HCT116 (cell line): Measurements from ENCODE around the gene CAPN2. TPM values are rescaled to one million over a fixed set of nuclear protein-coding genes. Genes with fewer than 3 reads are reported as not detected.

Experiments used
- ATAC-seq: fragments of 200-7000 bp; cut with Tn5 transposase; 2 replicates; pipeline ENCODE4 v1.9.1; 2020; ENCODE audit warnings: mild to moderate bottlenecking, moderate library complexity
- BruUV-seq: library from RNA; stranded (reverse); fragments of 400-500 nt; replicated peaks from 2 replicates; lab custom pipeline; 2021; lab: Mats Ljungman, UMichigan
- CTCF ChIA-PET: fragments of 300-600 bp; sonication (Branson Sonifier 250); formaldehyde crosslinking; loops from one replicate; lab custom pipeline; 2021; ENCODE audit warnings: antibody characterized with exemption; lab: Charles Lee
- POLR2A ChIA-PET: fragments of 300-600, 350-600 bp; sonication (Branson Sonifier 250); formaldehyde crosslinking; loops from one replicate; lab custom pipeline; 2021; ENCODE audit warnings: antibody characterized with exemption; lab: Charles Lee
- RAD21 ChIA-PET, 2 experiments: fragments of 300-600 bp; sonication (Branson Sonifier 250); formaldehyde crosslinking; loops; one replicate each; lab custom pipeline; 2023; ENCODE audit warnings: low total read pairs in 2 of 2; ENCODE audit not compliant: uncharacterized antibody in 2 of 2, unreplicated experiment in 2 of 2, low non-redundant PET in 1 of 2; lab: Charles Lee
- DNase-seq: peaks from one replicate; pipeline ENCODE4 v3.0.0-alpha.2; 2010; ENCODE audit warnings: low read depth, low spot score
- H2AFZ ChIP-seq: fragments of 200-600 bp; shearing (Covaris generic), sonication (generic); 2 replicates; pipeline ENCODE4 v1.6.1; 2017; ENCODE audit warnings: low read depth, mixed run types, mixed read lengths, antibody characterized with exemption, low read length; ENCODE audit not compliant: poor library complexity, severe bottlenecking
- H3K27ac ChIP-seq: 2 replicates; pipeline ENCODE4 v1.5.1; 2012; ENCODE audit warnings: low read depth, low read length
- H3K27me3 ChIP-seq: fragments of 200-600 bp; sonication (generic); 2 replicates; pipeline ENCODE4 v1.6.1; 2016; ENCODE audit warnings: mixed run types, low read length, mixed read lengths; ENCODE audit not compliant: insufficient read depth
- H3K36me3 ChIP-seq, 2 experiments: fragments of 200-500 bp in 1 of 2; fragments of 200-600 bp in 1 of 2; sonication (Bioruptor generic) in 1 of 2; sonication (generic) in 1 of 2; 2 replicates each; pipeline versions ENCODE4 v1.5.1 to v1.6.1; 2014 to 2016; ENCODE audit warnings: low read length in 2 of 2, inconsistent platforms in 1 of 2, mixed read lengths in 1 of 2, mixed run types in 1 of 2; ENCODE audit not compliant: insufficient read depth in 2 of 2, control insufficient read depth in 1 of 2
- H3K4me1 ChIP-seq, 2 experiments: fragments of 200-600 bp in 1 of 2; sonication (generic) in 1 of 2; 2 replicates each; pipeline versions ENCODE4 v1.5.1 to v1.6.1; 2012 to 2017; ENCODE audit warnings: low read length in 2 of 2, inconsistent platforms in 1 of 2, mild to moderate bottlenecking in 1 of 2, mixed read lengths in 1 of 2, mixed run types in 1 of 2, moderate library complexity in 1 of 2; ENCODE audit not compliant: insufficient read depth in 2 of 2, control insufficient read depth in 1 of 2
- H3K4me2 ChIP-seq: fragments of 200-600 bp; sonication (generic); 2 replicates; pipeline ENCODE4 v1.6.1; 2017; ENCODE audit warnings: mixed run types, low read length, mixed read lengths
- H3K4me3 ChIP-seq, 2 experiments: fragments of 200-600 bp in 1 of 2; sonication (generic) in 1 of 2; replicated peaks in 1 of 2; 2 replicates each; pipeline ENCODE4 v1.5.1; 2011 to 2016; ENCODE audit warnings: low read length in 2 of 2, control low read depth in 1 of 2, low read depth in 1 of 2, mild to moderate bottlenecking in 1 of 2, mixed read lengths in 1 of 2, mixed run types in 1 of 2
- H3K79me2 ChIP-seq: fragments of 200-600 bp; sonication (generic); 2 replicates; pipeline ENCODE4 v1.6.1; 2017; ENCODE audit warnings: mild to moderate bottlenecking, mixed run types, low read length, moderate library complexity, mixed read lengths; ENCODE audit not compliant: insufficient read depth
- H3K9ac ChIP-seq: fragments of 200-600 bp; sonication (generic); 2 replicates; pipeline ENCODE4 v1.6.1; 2016; ENCODE audit warnings: low read length, mixed read lengths
- H3K9me2 ChIP-seq: fragments of 200-600 bp; sonication (generic), shearing (Covaris generic); 2 replicates; pipeline ENCODE4 v1.6.1; 2017; ENCODE audit warnings: mixed run types, mild to moderate bottlenecking, moderate library complexity; ENCODE audit not compliant: insufficient read depth
- H3K9me3 ChIP-seq, 2 experiments: fragments of 200-500 bp in 1 of 2; fragments of 200-600 bp in 1 of 2; sonication (Bioruptor generic) in 1 of 2; sonication (generic) in 1 of 2; 2 replicates each; pipeline ENCODE4 v1.6.1; 2014 to 2017; ENCODE audit warnings: low read length in 2 of 2, mixed read lengths in 2 of 2, inconsistent platforms in 1 of 2, low read depth in 1 of 2, mild to moderate bottlenecking in 1 of 2, mixed run types in 1 of 2, moderate library complexity in 1 of 2; ENCODE audit not compliant: control insufficient read depth in 1 of 2, insufficient read depth in 1 of 2
- H4K20me1 ChIP-seq: fragments of 200-600 bp; sonication (generic), shearing (Covaris generic); 2 replicates; pipeline ENCODE4 v1.6.1; 2017; ENCODE audit warnings: mixed run types, mild to moderate bottlenecking, moderate library complexity; ENCODE audit not compliant: insufficient read depth
- ATF3 ChIP-seq: IDR thresholded peaks from 2 replicates; pipeline ENCODE4 v1.6.1; 2012
- CEBPB ChIP-seq: IDR thresholded peaks from 2 replicates; pipeline ENCODE4 v1.6.1; 2012; ENCODE audit warnings: low read depth
- EGR1 ChIP-seq: IDR thresholded peaks from 2 replicates; pipeline ENCODE4 v1.6.1; 2012; ENCODE audit warnings: low read depth
- ELF1 ChIP-seq: IDR thresholded peaks from 2 replicates; pipeline ENCODE4 v1.6.1; 2012; ENCODE audit warnings: low read depth, borderline replicate concordance
- EZH2 ChIP-seq: fragments of 200-600 bp; sonication (generic); IDR thresholded peaks from 2 replicates; pipeline ENCODE4 v1.6.1; 2017; ENCODE audit warnings: antibody characterized with exemption, mixed run types
- EZH2phosphoT487 ChIP-seq: fragments of 200-600 bp; IDR thresholded peaks from 2 replicates; pipeline ENCODE4 v1.6.1; 2018; ENCODE audit warnings: antibody characterized with exemption, borderline replicate concordance
- FOSL1 ChIP-seq: IDR thresholded peaks from 2 replicates; pipeline ENCODE4 v1.6.1; 2012; ENCODE audit warnings: low read depth
- MAX ChIP-seq: IDR thresholded peaks from 2 replicates; pipeline ENCODE4 v1.6.1; 2012
- POLR2A ChIP-seq: IDR thresholded peaks from 2 replicates; pipeline ENCODE4 v1.7.0; 2011; ENCODE audit warnings: borderline replicate concordance; ENCODE audit not compliant: insufficient read depth, insufficient read length; ENCODE audit errors: extremely low read depth
- POLR2AphosphoS5 ChIP-seq: IDR thresholded peaks from 2 replicates; pipeline ENCODE4 v1.6.1; 2011; ENCODE audit warnings: mild to moderate bottlenecking, low read depth, low read length, moderate library complexity
- SIN3A ChIP-seq: IDR thresholded peaks from 2 replicates; pipeline ENCODE4 v1.6.1; 2012; ENCODE audit warnings: low read depth
- SRF ChIP-seq: IDR thresholded peaks from 2 replicates; pipeline ENCODE4 v1.6.1; 2012; ENCODE audit warnings: low read depth
- TCF7L2 ChIP-seq: IDR thresholded peaks from 2 replicates; pipeline ENCODE4 v1.7.0; 2011; ENCODE audit warnings: borderline replicate concordance, inconsistent platforms; ENCODE audit not compliant: insufficient read depth, insufficient read length; ENCODE audit errors: extremely low read depth
- YY1 ChIP-seq: IDR thresholded peaks from 2 replicates; pipeline ENCODE4 v1.6.1; 2011; ENCODE audit warnings: low read length, low read depth, moderate library complexity, mild to moderate bottlenecking; ENCODE audit not compliant: insufficient replicate concordance; ENCODE audit errors: extremely low read depth
- ZBTB33 ChIP-seq: IDR thresholded peaks from 2 replicates; pipeline ENCODE4 v1.6.1; 2011; ENCODE audit warnings: mild to moderate bottlenecking, low read length, moderate library complexity; ENCODE audit not compliant: insufficient replicate concordance; ENCODE audit errors: extremely low read depth
- ZFX ChIP-seq: fragments of 450-650 bp; IDR thresholded peaks from 2 replicates; pipeline ENCODE4 v1.6.1; 2017
- ZNF274 ChIP-seq: fragments of 200-500 bp; sonication (Bioruptor generic); IDR thresholded peaks from 2 replicates; pipeline ENCODE4 v1.6.1; 2014; ENCODE audit warnings: mild to moderate bottlenecking, low read depth, low read length, inconsistent platforms
- intact Hi-C: fragments of 100-400 bp; cut with micrococcal nuclease; formaldehyde crosslinking; loops from 2 replicates; pipeline ENCODE4 v1.10.0; 2022
- total RNA-seq: library from RNA; stranded (reverse); gene quantifications from one replicate; pipeline ENCODE4 v1.2.1, GENCODE V29; 2021; ENCODE audit not compliant: unreplicated experiment

Gene CAPN2
- total RNA-seq, 1 experiment from 2014 or later, result 173 TPM

GRCh38 chr1:223780318-223780717, 68.0 kb downstream of the CAPN2 start:
- Histone ChIP-seq H2AFZ (no peak overlapping the region), H3K27me3 (no peaks in the 10 kb centered on the region), H3K9me3 (no peaks in the 10 kb centered on the region), H3K4me2 (no peak overlapping the region), H4K20me1 (no peaks in the 10 kb centered on the region), H3K4me1 (peaks cover 0 to 15% of the 10 kb centered on the region in 2 experiments; a peak in 2 of 4 replicates), H3K9ac (no peak overlapping the region), H3K27ac (no peak overlapping the region), H3K79me2 (no peaks in the 10 kb centered on the region), H3K9me2 (no peaks in the 10 kb centered on the region), H3K4me3 (no peak overlapping the region), H3K36me3 (peaks cover 15 to 21% of the 10 kb centered on the region in 2 experiments; a peak in 3 of 4 replicates)
- ATAC-seq (no peak), DNase-seq (no peak)
- no peak for TF ChIP-seq POLR2A
- no peak for TF ChIP-seq MAX
- TF ChIP-seq YY1, result no peak
- TF ChIP-seq ZBTB33, result no peak
- TF ChIP-seq ELF1, result no peak
- no peak for TF ChIP-seq ZNF274
- no peak for TF ChIP-seq TCF7L2
- TF ChIP-seq ZFX, result no peak
- TF ChIP-seq EZH2, result no peak
- no peak for TF ChIP-seq FOSL1
- no peak for TF ChIP-seq EZH2phosphoT487
- no peak for TF ChIP-seq EGR1
- no peak for TF ChIP-seq POLR2AphosphoS5
- TF ChIP-seq SRF, result no peak
- TF ChIP-seq ATF3, result no peak
- TF ChIP-seq CEBPB, result no peak
- no peak for TF ChIP-seq SIN3A
- RAD21 ChIA-PET, result no interaction called here
- no TSS peak for BruUV-seq
- POLR2A ChIA-PET, result no interaction called here
- CTCF ChIA-PET, result interaction anchor here (1.0 kb wide), 1 partner anchor 82 kb away, joined by 3 read pairs; no protein-coding TSS in a partner anchor
- intact Hi-C loops, result no loop called here
